ENCODE results near the gene NXPH3.

Gene NXPH3

GRCh38 chr17:49630113-49630900 lies 54.6 kb downstream of the NXPH3 start:
- no peak for TF ChIP-seq CTCF (IDR thresholded peaks at IDR 0.05; ENCODE audit: insufficient read depth, low read length, poor library complexity, severe bottlenecking)
- Histone ChIP-seq H3K27me3 (replicated peaks; ENCODE audit: control insufficient read depth, insufficient read depth, low read length) (no peaks in the 10 kb centered on the region), H3K36me3 (ENCODE audit: control insufficient read depth, insufficient read depth, low read length) (no peaks in the 10 kb centered on the region)

GRCh38 chr17:49631496-49631895 lies 55.8 kb downstream of the NXPH3 start:
- TF ChIP-seq CTCF (IDR thresholded peaks at IDR 0.05; ENCODE audit: insufficient read depth, low read length, poor library complexity, severe bottlenecking), result no peak
- H3K27me3 ChIP-seq (replicated peaks; ENCODE audit: control insufficient read depth, insufficient read depth, low read length), result no peaks in the 10 kb centered on the region
- DNase-seq (ENCODE audit: extremely low read depth, insufficient read length), result no peak
- no peaks in the 10 kb centered on the region for H3K36me3 ChIP-seq (ENCODE audit: control insufficient read depth, insufficient read depth, low read length)
- H3K4me3 ChIP-seq (replicated peaks; ENCODE audit: low read depth, low read length), result no peak overlapping the region

More at GRCh38 chr17:49630113-49630900, 54.6 kb downstream of the NXPH3 start:
- DNase-seq (ENCODE audit: extremely low read depth, insufficient read length), result no peak
- no peak overlapping the region for H3K4me3 ChIP-seq (replicated peaks; ENCODE audit: low read depth, low read length)
